IPS DF 4.7 (cell line): ENCODE results near the gene UNC45A.
"Not testable (repeated sequence)": the region's sequence is repeated elsewhere in the genome, so short reads cannot be mapped to it uniquely, and the experiment has no call there.

Experiments
- DNase-seq: peaks from one replicate; pipeline ENCODE4 v3.0.0-alpha.2; 2013; ENCODE audit warnings: low spot score; ENCODE audit errors: extremely low read depth

The UNC45A gene

GRCh38 chr15:90903733-90904536, 31.1 kb upstream of the UNC45A start:
- no peak for DNase-seq

GRCh38 chr15:90904746-90905145, 30.3 kb upstream of the UNC45A start:
- no peak for DNase-seq

GRCh38 chr15:90905306-90906180, 29.5 kb upstream of the UNC45A start:
- no peak for DNase-seq

GRCh38 chr15:90906181-90906849, 28.8 kb upstream of the UNC45A start:
- DNase-seq: no peak

GRCh38 chr15:90907051-90907660, 27.9 kb upstream of the UNC45A start:
- DNase-seq: no peak

- no peak for DNase-seq
Observed at GRCh38 chr15:90907838-90908507, 27.1 kb upstream of the UNC45A start.

- not testable (repeated sequence) for DNase-seq
Observed at GRCh38 chr15:90909449-90909848, 25.6 kb upstream of the UNC45A start.

- no peak for DNase-seq
Observed at GRCh38 chr15:90909976-90910375, 25.1 kb upstream of the UNC45A start.

- DNase-seq: no peak
Observed at GRCh38 chr15:90910441-90911301, 24.4 kb upstream of the UNC45A start.

- DNase-seq: no peak
Observed at GRCh38 chr15:90911302-90911623, 23.8 kb upstream of the UNC45A start.

GRCh38 chr15:90911906-90912769, 22.9 kb upstream of the UNC45A start:
- no peak for DNase-seq

GRCh38 chr15:90912770-90913075, 22.4 kb upstream of the UNC45A start:
- DNase-seq: no peak

GRCh38 chr15:90913398-90913944, 21.6 kb upstream of the UNC45A start:
- no peak for DNase-seq

- no peak for DNase-seq
Observed at GRCh38 chr15:90914305-90915080, 20.6 kb upstream of the UNC45A start.

- no peak for DNase-seq
Observed at GRCh38 chr15:90915216-90915807, 19.8 kb upstream of the UNC45A start.

GRCh38 chr15:90915808-90916440, 19.2 kb upstream of the UNC45A start:
- DNase-seq: no peak

- no peak for DNase-seq
Observed at GRCh38 chr15:90916461-90916860, 18.6 kb upstream of the UNC45A start.
